Ovary (tissue), 3 donors: ENCODE data around the gene CFAP97D1.

Experiments used
- CTCF ChIP-seq, 3 donors: fragments of 450-650 bp in 2 of 3; fragments of 200-600 bp in 1 of 3; IDR thresholded peaks; one replicate each; pipeline versions ENCODE4 v1.5.1 to v1.8.0; 2016 to 2022; ENCODE audit warnings: antibody characterized with exemption in 3 of 3, mild to moderate bottlenecking in 1 of 3
- POLR2A ChIP-seq: fragments of 450-650 bp; IDR thresholded peaks from one replicate; pipeline ENCODE4 v1.6.1; 2017; ENCODE audit warnings: antibody characterized with exemption, mild to moderate bottlenecking, moderate library complexity
- donor health status: DM: no; HTN: no; CAD: no.

- TF ChIP-seq CTCF (IDR thresholded peaks at IDR 0.05) (no peak), POLR2A (no peak)
Observed at GRCh38 chr17:43830510-43831140, 50.4 kb downstream of the CFAP97D1 start.
